Measurements from ENCODE around the gene WNK4. TPM values are rescaled to one million over a fixed set of nuclear protein-coding genes. Genes with fewer than 3 reads are reported as not detected.

Gene WNK4
- total RNA-seq, 1 experiment from 2014 or later: 1.5 TPM

DNA sequence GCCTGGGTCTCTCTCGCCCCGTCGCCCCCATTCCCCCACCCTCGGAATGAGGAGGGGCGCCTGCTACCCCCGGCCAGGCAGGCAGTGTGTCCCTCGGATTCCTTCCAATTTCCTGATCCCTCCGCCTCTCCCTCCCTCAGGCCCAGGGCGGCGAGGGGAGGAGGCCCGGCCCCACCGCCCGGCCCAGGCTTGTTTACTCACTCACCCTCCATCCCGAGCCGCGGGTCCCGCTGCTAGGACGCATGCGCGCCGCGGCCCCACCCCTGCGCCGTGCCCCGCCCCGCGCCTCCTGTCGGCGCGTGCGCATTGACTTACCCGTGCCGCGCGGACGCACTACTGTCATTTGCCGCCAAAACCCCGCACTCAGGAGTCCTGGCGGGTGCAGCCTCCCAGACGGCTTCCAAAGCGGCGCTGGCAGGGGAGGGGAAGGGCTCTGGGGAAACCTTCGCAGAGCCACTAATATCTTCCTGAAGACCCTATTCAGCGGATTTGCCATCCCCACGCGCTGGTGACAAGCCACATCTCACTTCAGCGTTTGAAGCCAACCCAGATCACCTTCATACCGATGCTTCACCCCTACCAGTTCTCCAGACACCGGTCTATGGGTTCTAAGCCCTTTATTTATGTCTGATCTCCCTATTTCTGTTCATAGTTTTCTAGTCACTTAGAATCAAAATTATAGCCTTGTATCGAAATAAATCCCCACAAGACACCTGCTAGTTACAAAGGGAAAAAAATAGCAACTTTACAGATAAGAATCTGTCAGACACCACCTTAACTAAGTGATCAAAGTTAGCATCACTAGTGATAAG, 35.4 kb upstream of the WNK4 start, which contains the start of gene EZH1 (continued):
- TF ChIP-seq KAT7 (CRISPR knock-in tag; IDR thresholded peaks at IDR 0.05; ENCODE audit: borderline replicate concordance) (no peak), RELA (CRISPR knock-in tag; IDR thresholded peaks at IDR 0.05; ENCODE audit: borderline replicate concordance) (no peak; the same call in 1 of the 2 replicates), PRRX2 (CRISPR knock-in tag; IDR thresholded peaks at IDR 0.05) (no peak)

DNA sequence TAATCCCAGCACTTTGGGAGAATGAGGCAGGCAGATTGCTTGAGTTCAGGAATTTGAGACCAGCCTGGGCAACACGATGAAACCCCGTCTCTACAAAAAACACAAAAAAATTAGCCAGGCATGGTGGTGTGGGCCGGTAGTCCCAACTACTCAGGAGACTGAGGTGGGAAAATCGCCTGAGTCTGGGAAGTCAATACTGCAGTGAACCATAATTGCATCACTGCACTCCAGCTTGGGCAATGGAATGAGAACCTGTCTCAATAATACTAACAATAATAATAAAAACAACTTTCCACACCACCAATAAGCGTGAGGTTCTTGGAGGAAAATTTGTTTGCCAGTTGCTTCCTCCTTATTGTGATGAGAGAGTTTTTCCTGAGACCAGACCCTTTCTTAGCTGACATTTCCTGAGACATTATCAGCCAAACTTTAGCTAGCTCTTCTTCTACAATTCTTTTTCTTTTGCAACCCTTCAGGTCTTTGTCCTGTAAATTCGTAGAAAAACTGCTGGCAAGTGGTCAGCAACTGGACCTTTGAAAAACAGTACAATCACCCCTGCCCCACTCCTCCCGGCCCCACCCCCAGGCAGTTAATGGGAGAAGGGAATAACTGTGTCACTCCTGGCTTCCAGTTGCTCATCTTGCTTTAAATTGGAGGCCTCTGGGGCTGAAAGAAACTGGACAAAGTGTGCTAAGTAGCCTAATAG, 32.1 kb upstream of the WNK4 start:
- POLR2A ChIA-PET: interaction anchor here (0.6 to 1.4 kb wide), 3 partner anchors 12 to 624 kb away, joined by 3 to 6 read pairs (median 4); partner anchors contain the start of gene RAMP2
- H3K27me3 Mint-ChIP-seq (ENCODE audit: low read depth): peaks cover 34% of the 10 kb centered on the region

More for the DNA sequence above, 32.1 kb upstream of the WNK4 start:
- no peaks in the 10 kb centered on the region for H3K36me3 Mint-ChIP-seq
- no peak for ATAC-seq
- peaks cover 6% of the 10 kb centered on the region for H3K9me3 Mint-ChIP-seq
- DNase-seq (ENCODE audit: low spot score): no peak
- TF ChIP-seq, protein P1, sequence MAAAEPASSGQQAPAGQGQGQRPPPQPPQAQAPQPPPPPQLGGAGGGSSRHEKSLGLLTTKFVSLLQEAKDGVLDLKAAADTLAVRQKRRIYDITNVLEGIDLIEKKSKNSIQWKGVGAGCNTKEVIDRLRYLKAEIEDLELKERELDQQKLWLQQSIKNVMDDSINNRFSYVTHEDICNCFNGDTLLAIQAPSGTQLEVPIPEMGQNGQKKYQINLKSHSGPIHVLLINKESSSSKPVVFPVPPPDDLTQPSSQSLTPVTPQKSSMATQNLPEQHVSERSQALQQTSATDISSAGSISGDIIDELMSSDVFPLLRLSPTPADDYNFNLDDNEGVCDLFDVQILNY (CRISPR knock-in tag; IDR thresholded peaks at IDR 0.05): no peak
- no peak for TF ChIP-seq ZNF263 (CRISPR knock-in tag; IDR thresholded peaks at IDR 0.05; ENCODE audit: low read depth)
- TF ChIP-seq ETV6 (CRISPR knock-in tag; IDR thresholded peaks at IDR 0.05): no peak
- no peak for TF ChIP-seq ATF1 (CRISPR knock-in tag; IDR thresholded peaks at IDR 0.05)
- TF ChIP-seq, protein P2, sequence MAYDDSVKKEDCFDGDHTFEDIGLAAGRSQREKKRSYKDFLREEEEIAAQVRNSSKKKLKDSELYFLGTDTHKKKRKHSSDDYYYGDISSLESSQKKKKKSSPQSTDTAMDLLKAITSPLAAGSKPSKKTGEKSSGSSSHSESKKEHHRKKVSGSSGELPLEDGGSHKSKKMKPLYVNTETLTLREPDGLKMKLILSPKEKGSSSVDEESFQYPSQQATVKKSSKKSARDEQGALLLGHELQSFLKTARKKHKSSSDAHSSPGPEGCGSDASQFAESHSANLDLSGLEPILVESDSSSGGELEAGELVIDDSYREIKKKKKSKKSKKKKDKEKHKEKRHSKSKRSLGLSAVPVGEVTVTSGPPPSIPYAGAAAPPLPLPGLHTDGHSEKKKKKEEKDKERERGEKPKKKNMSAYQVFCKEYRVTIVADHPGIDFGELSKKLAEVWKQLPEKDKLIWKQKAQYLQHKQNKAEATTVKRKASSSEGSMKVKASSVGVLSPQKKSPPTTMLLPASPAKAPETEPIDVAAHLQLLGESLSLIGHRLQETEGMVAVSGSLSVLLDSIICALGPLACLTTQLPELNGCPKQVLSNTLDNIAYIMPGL (CRISPR knock-in tag; IDR thresholded peaks at IDR 0.05): no peak
- no peak for TF ChIP-seq EMX1 (CRISPR knock-in tag; IDR thresholded peaks at IDR 0.05)
- TF ChIP-seq, protein P3, sequence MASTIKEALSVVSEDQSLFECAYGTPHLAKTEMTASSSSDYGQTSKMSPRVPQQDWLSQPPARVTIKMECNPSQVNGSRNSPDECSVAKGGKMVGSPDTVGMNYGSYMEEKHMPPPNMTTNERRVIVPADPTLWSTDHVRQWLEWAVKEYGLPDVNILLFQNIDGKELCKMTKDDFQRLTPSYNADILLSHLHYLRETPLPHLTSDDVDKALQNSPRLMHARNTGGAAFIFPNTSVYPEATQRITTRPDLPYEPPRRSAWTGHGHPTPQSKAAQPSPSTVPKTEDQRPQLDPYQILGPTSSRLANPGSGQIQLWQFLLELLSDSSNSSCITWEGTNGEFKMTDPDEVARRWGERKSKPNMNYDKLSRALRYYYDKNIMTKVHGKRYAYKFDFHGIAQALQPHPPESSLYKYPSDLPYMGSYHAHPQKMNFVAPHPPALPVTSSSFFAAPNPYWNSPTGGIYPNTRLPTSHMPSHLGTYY (CRISPR knock-in tag; IDR thresholded peaks at IDR 0.05): no peak
- TF ChIP-seq SOX15 (CRISPR knock-in tag; IDR thresholded peaks at IDR 0.05): no peak
- no peak for TF ChIP-seq JUN (CRISPR knock-in tag; IDR thresholded peaks at IDR 0.05)
- no peak for TF ChIP-seq NR1H2 (CRISPR knock-in tag; IDR thresholded peaks at IDR 0.05)
- TF ChIP-seq, protein P4, sequence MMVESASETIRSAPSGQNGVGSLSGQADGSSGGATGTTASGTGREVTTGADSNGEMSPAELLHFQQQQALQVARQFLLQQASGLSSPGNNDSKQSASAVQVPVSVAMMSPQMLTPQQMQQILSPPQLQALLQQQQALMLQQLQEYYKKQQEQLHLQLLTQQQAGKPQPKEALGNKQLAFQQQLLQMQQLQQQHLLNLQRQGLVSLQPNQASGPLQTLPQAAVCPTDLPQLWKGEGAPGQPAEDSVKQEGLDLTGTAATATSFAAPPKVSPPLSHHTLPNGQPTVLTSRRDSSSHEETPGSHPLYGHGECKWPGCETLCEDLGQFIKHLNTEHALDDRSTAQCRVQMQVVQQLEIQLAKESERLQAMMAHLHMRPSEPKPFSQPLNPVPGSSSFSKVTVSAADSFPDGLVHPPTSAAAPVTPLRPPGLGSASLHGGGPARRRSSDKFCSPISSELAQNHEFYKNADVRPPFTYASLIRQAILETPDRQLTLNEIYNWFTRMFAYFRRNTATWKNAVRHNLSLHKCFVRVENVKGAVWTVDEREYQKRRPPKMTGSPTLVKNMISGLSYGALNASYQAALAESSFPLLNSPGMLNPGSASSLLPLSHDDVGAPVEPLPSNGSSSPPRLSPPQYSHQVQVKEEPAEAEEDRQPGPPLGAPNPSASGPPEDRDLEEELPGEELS (CRISPR knock-in tag; IDR thresholded peaks at IDR 0.05): no peak
- TF ChIP-seq RELA (CRISPR knock-in tag; IDR thresholded peaks at IDR 0.05; ENCODE audit: borderline replicate concordance): no peak
- no peak for TF ChIP-seq NR3C1 (CRISPR knock-in tag; conservative IDR thresholded peaks at IDR 0.05; ENCODE audit: low read depth)
- TF ChIP-seq TEAD4 (CRISPR knock-in tag; IDR thresholded peaks at IDR 0.05): no peak
- no peak for TF ChIP-seq ZNF317 (CRISPR knock-in tag; IDR thresholded peaks at IDR 0.05; ENCODE audit: borderline replicate concordance, low read depth)
- no peak for TF ChIP-seq NFATC4 (CRISPR knock-in tag; IDR thresholded peaks at IDR 0.05)
- TF ChIP-seq, protein P5, sequence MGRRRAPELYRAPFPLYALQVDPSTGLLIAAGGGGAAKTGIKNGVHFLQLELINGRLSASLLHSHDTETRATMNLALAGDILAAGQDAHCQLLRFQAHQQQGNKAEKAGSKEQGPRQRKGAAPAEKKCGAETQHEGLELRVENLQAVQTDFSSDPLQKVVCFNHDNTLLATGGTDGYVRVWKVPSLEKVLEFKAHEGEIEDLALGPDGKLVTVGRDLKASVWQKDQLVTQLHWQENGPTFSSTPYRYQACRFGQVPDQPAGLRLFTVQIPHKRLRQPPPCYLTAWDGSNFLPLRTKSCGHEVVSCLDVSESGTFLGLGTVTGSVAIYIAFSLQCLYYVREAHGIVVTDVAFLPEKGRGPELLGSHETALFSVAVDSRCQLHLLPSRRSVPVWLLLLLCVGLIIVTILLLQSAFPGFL (CRISPR knock-in tag; IDR thresholded peaks at IDR 0.05; ENCODE audit: borderline replicate concordance): no peak
- H3K4me1 Mint-ChIP-seq: peaks cover 26% of the 10 kb centered on the region
- no peak overlapping the region for H3K4me3 Mint-ChIP-seq
- CTCF ChIA-PET: interaction anchor here (8.0 kb wide), 1 partner anchor 13 kb away, joined by 117 read pairs; the partner anchor contains the start of gene RAMP2
- no peak overlapping the region; the same call in 1 of the 2 replicates for H3K27ac Mint-ChIP-seq
